NCI-H2171 treated with DMSO at 0.1 percent for 48 hours (cell line): ENCODE results near the gene FGL2.
"Not testable (repeated sequence)": the region's sequence is repeated elsewhere in the genome, so short reads cannot be mapped to it uniquely, and the experiment has no call there.

ENCODE experiments used
- DNase-seq: peaks from one replicate; lab custom pipeline; 2025; lab: John Stamatoyannopoulos, UW

The FGL2 gene

GRCh38 chr7:77216181-77216845, 16.7 kb upstream of the FGL2 start:
- no peak for DNase-seq

- DNase-seq, result no peak
Measured at GRCh38 chr7:77209479-77210139, 10.0 kb upstream of the FGL2 start.

- no peak for DNase-seq
Measured at GRCh38 chr7:77208416-77208815, 8.8 kb upstream of the FGL2 start.

GRCh38 chr7:77205706-77206105, 6.1 kb upstream of the FGL2 start:
- DNase-seq, result no peak

- DNase-seq, result no peak
Measured at GRCh38 chr7:77202481-77202976, 2.9 kb upstream of the FGL2 start.

- DNase-seq, result no peak
Measured at GRCh38 chr7:77200542-77200941, 923 bp upstream of the FGL2 start.

- no peak for DNase-seq
Measured at GRCh38 chr7:77197141-77197540, 2.5 kb downstream of the FGL2 start.

GRCh38 chr7:77188731-77189437, 10.7 kb downstream of the FGL2 start:
- no peak for DNase-seq

GRCh38 chr7:77185866-77186265, 13.8 kb downstream of the FGL2 start:
- DNase-seq, result no peak

- DNase-seq, result no peak
Measured at GRCh38 chr7:77184990-77185389, 14.6 kb downstream of the FGL2 start.

GRCh38 chr7:77184463-77184862, 15.2 kb downstream of the FGL2 start:
- no peak for DNase-seq

GRCh38 chr7:77182261-77182660, 17.4 kb downstream of the FGL2 start:
- no peak for DNase-seq

- DNase-seq, result no peak
Measured at GRCh38 chr7:77181734-77182133, 17.9 kb downstream of the FGL2 start.

GRCh38 chr7:77181015-77181595, 18.5 kb downstream of the FGL2 start:
- DNase-seq, result no peak

GRCh38 chr7:77178024-77178423, 21.6 kb downstream of the FGL2 start:
- not testable (repeated sequence) for DNase-seq

- not testable (repeated sequence) for DNase-seq
Measured at GRCh38 chr7:77177321-77177904, 22.2 kb downstream of the FGL2 start.

- DNase-seq, result not testable (repeated sequence)
Measured at GRCh38 chr7:77175274-77175800, 24.3 kb downstream of the FGL2 start.

GRCh38 chr7:77174418-77174817, 25.2 kb downstream of the FGL2 start:
- DNase-seq, result not testable (repeated sequence)

- DNase-seq, result not testable (repeated sequence)
Measured at GRCh38 chr7:77172437-77173172, 27.0 kb downstream of the FGL2 start.

- not testable (repeated sequence) for DNase-seq
Measured at GRCh38 chr7:77171073-77171472, 28.5 kb downstream of the FGL2 start.

GRCh38 chr7:77157446-77157845, 42.2 kb downstream of the FGL2 start:
- DNase-seq, result no peak
